GM21515 (cell line): ENCODE results near the gene BAZ1A.
"Not testable (repeated sequence)": the region's sequence is repeated elsewhere in the genome, so short reads cannot be mapped to it uniquely, and the experiment has no call there.

ENCODE experiments used
- ATAC-seq: cut with Tn5 transposase; IDR thresholded peaks from one replicate; pipeline ENCODE4 v1.9.1; 2021; ENCODE audit not compliant: unreplicated experiment

Gene BAZ1A

GRCh38 chr14:34792598-34792997 is 82.6 kb downstream of the BAZ1A start:
- ATAC-seq: no peak

GRCh38 chr14:34785223-34786006 is 89.7 kb downstream of the BAZ1A start:
- ATAC-seq: no peak

GRCh38 chr14:34782031-34782430 is 93.1 kb downstream of the BAZ1A start:
- ATAC-seq: no peak

GRCh38 chr14:34781242-34781641 is 93.9 kb downstream of the BAZ1A start:
- no peak for ATAC-seq

- no peak for ATAC-seq
These were observed 94.5 kb downstream of the BAZ1A start for GRCh38 chr14:34780646-34781045.

- ATAC-seq: no peak
These were observed 96.4 kb downstream of the BAZ1A start for GRCh38 chr14:34778744-34779143.

GRCh38 chr14:34776611-34777010 is 98.5 kb downstream of the BAZ1A start:
- ATAC-seq: no peak

GRCh38 chr14:34775922-34776321 is 99.2 kb downstream of the BAZ1A start:
- ATAC-seq: no peak

- ATAC-seq: no peak
These were observed 99.8 kb downstream of the BAZ1A start for GRCh38 chr14:34775342-34775741.

- no peak for ATAC-seq
These were observed 104.3 kb downstream of the BAZ1A start for GRCh38 chr14:34770901-34771300.

- no peak for ATAC-seq
These were observed 108.6 kb downstream of the BAZ1A start for GRCh38 chr14:34766606-34767005.

- no peak for ATAC-seq
These were observed 109.1 kb downstream of the BAZ1A start for GRCh38 chr14:34766060-34766459.

GRCh38 chr14:34755215-34755614 is 119.9 kb downstream of the BAZ1A start:
- ATAC-seq: no peak

GRCh38 chr14:34754687-34755086 is 120.5 kb downstream of the BAZ1A start:
- no peak for ATAC-seq

- ATAC-seq: no peak
These were observed 124.5 kb downstream of the BAZ1A start for GRCh38 chr14:34750670-34751069.

- ATAC-seq: no peak
These were observed 124.9 kb downstream of the BAZ1A start for GRCh38 chr14:34750233-34750632.

GRCh38 chr14:34749408-34749807 is 125.8 kb downstream of the BAZ1A start:
- ATAC-seq: no peak

GRCh38 chr14:34742270-34743115 is 132.7 kb downstream of the BAZ1A start:
- ATAC-seq: no peak

GRCh38 chr14:34741840-34742239 is 133.3 kb downstream of the BAZ1A start:
- ATAC-seq: no peak

- not testable (repeated sequence) for ATAC-seq
These were observed 135.0 kb downstream of the BAZ1A start for GRCh38 chr14:34740139-34740538.

GRCh38 chr14:34737079-34737478 is 138.1 kb downstream of the BAZ1A start:
- ATAC-seq: not testable (repeated sequence)

- no peak for ATAC-seq
These were observed 141.9 kb downstream of the BAZ1A start for GRCh38 chr14:34733245-34733644.
